Left cardiac atrium (tissue), 4 donors: ENCODE data around the gene TSPAN2. TPM values are rescaled to one million over a fixed set of nuclear protein-coding genes. Genes with fewer than 3 reads are reported as not detected.
A peak's percentile ranks its signal among the peaks of the same experiment; 100 is the strongest.

Experiments used
- ATAC-seq, 2 donors: fragments of 200-7000 bp; cut with Tn5 transposase; one replicate each; pipeline ENCODE4 v1.9.1; 2020; ENCODE audit warnings: mild to moderate bottlenecking in 2 of 2, moderate library complexity in 2 of 2
- DNase-seq: peaks from one replicate; pipeline ENCODE4 v3.0.0-alpha.2; 2020
- intact Hi-C, 2 donors: fragments of 100-400 bp; cut with DNase I; formaldehyde crosslinking; loops; one replicate each; pipeline versions ENCODE4 v1.14.1 to v1.15.1; 2022 to 2023
- total RNA-seq, 2 donors: library from RNA; stranded (reverse); fragmentation: NEBNext Ultra II Directional; extraction: Animal tissue kit (Norgen Biotek cat#: 25700); gene quantifications; one replicate each; pipeline ENCODE4 v1.2.1, GENCODE V29; 2021
- donor health status: DM: no; HTN: yes; CAD: no.
- donor health status: DM: no; HTN: yes; CAD: no; lungs with severe emphysema.
- donor health status: DM: yes; HTN: yes; CAD: no.
- donor health status: Dilated cardiomyopathy.

The TSPAN2 gene
- total RNA-seq, 2 donors from 2014 or later = 13.3 to 15.1 TPM

GRCh38 chr1:115116512-115116911 lies 27.2 kb upstream of the TSPAN2 start:
- ATAC-seq (no peak), DNase-seq (no peak)
- intact Hi-C loops = no loop called here

- DNase-seq (no peak), ATAC-seq (no peak)
- intact Hi-C loops = no loop called here
Observed at GRCh38 chr1:115115521-115116161, 26.3 kb upstream of the TSPAN2 start.

- DNase-seq (no peak), ATAC-seq (peak in 1 of 2 donors; percentile 52)
- intact Hi-C loops = no loop called here
Observed at GRCh38 chr1:115114308-115114707, 25.0 kb upstream of the TSPAN2 start.

GRCh38 chr1:115113766-115114165 lies 24.5 kb upstream of the TSPAN2 start:
- intact Hi-C loops = loop anchor here in 1 of 2 donors (2.0 kb wide), 1 partner anchor 133 kb away; no protein-coding TSS in a partner anchor
- DNase-seq (no peak), ATAC-seq (peak in 1 of 2 donors; percentile 23)

- DNase-seq (no peak), ATAC-seq (peak; percentile 44 to 50)
- intact Hi-C loops = loop anchor here (1.0 to 2.0 kb wide), 2 partner anchors 132 to 133 kb away; no protein-coding TSS in a partner anchor
Observed at GRCh38 chr1:115112496-115113375, 23.4 kb upstream of the TSPAN2 start.

GRCh38 chr1:115107516-115108260 lies 18.4 kb upstream of the TSPAN2 start:
- no peak for DNase-seq
- peak; percentile 79 to 90 for ATAC-seq
- intact Hi-C loops = loop anchor here in 1 of 2 donors (10.0 kb wide), 1 partner anchor 53 kb away; no protein-coding TSS in a partner anchor

- intact Hi-C loops = loop anchor here in 1 of 2 donors (10.0 kb wide), 1 partner anchor 51 kb away; no protein-coding TSS in a partner anchor
Observed at GRCh38 chr1:115105831-115106230, 16.5 kb upstream of the TSPAN2 start.

GRCh38 chr1:115099693-115100050 lies 10.4 kb upstream of the TSPAN2 start:
- DNase-seq (no peak), ATAC-seq (peak in 1 of 2 donors; percentile 61)
- intact Hi-C loops = loop anchor here in 1 of 2 donors (10.0 kb wide), 1 partner anchor 45 kb away; no protein-coding TSS in a partner anchor

More at GRCh38 chr1:115105831-115106230, 16.5 kb upstream of the TSPAN2 start:
- ATAC-seq (no peak), DNase-seq (no peak)

GRCh38 chr1:115098979-115099692 lies 9.8 kb upstream of the TSPAN2 start:
- peak; percentile 79 to 94 for ATAC-seq
- peak; percentile 31 for DNase-seq
- intact Hi-C loops = no loop called here

- ATAC-seq = no peak
- no peak for DNase-seq
- intact Hi-C loops = no loop called here
Observed at GRCh38 chr1:115092175-115092574, 2.9 kb upstream of the TSPAN2 start.

- intact Hi-C loops = no loop called here
Observed at GRCh38 chr1:115091572-115091971, 2.3 kb upstream of the TSPAN2 start.

GRCh38 chr1:115090956-115091355 lies 1.7 kb upstream of the TSPAN2 start:
- ATAC-seq (no peak), DNase-seq (no peak)
- intact Hi-C loops = no loop called here

More at GRCh38 chr1:115091572-115091971, 2.3 kb upstream of the TSPAN2 start:
- ATAC-seq = no peak
- DNase-seq = no peak

- intact Hi-C loops = no loop called here
- DNase-seq (peak; percentile 50), ATAC-seq (peak; percentile 41 to 70)
Observed at GRCh38 chr1:115090540-115090939, 1.2 kb upstream of the TSPAN2 start.

GRCh38 chr1:115090186-115090490 lies 835 bp upstream of the TSPAN2 start:
- intact Hi-C loops = no loop called here
- peak; percentile 11 to 47 for ATAC-seq
- no peak for DNase-seq

GRCh38 chr1:115088871-115089419 lies 358 bp downstream of the TSPAN2 start:
- DNase-seq (no peak), ATAC-seq (peak; percentile 1 to 3)
- intact Hi-C loops = no loop called here

GRCh38 chr1:115088115-115088778 lies 1.1 kb downstream of the TSPAN2 start:
- ATAC-seq (no peak), DNase-seq (no peak)
- intact Hi-C loops = no loop called here

GRCh38 chr1:115086176-115086830 lies 3.0 kb downstream of the TSPAN2 start:
- ATAC-seq (no peak), DNase-seq (no peak)
- intact Hi-C loops = no loop called here
